Measurements from ENCODE around the gene RNASET2. TPM values are rescaled to one million over a fixed set of nuclear protein-coding genes. Genes with fewer than 3 reads are reported as not detected.
"Not testable (repeated sequence)": the region's sequence is repeated elsewhere in the genome, so short reads cannot be mapped to it uniquely, and the experiment has no call there.

RNASET2 gene
- total RNA-seq, 1 donor from 2014 or later, result 27.1 TPM

DNA sequence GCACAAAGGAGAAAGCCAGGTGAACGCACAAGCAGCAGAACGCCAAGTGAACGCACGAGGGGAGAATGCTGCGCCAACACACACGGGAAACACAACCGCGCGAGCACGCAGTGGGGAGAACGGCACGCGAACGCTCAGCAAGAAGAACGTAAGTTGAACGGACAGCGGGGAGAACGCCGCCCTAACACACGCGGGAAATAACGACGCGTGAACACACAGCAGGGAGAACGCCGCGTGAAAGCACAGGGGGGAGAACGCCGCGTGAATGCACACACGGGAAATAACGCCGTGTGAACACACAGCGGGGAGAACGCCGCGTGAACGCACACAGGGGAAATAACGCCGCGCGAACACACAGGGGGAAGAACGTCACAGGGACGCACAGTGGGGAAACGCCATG lies 54.7 kb downstream of the RNASET2 start:
- H3K27me3 Mint-ChIP-seq (ENCODE audit: low read depth), result peaks cover 29% of the 10 kb centered on the region
- peaks cover 11% of the 10 kb centered on the region for H3K4me1 Mint-ChIP-seq (ENCODE audit: low read depth)
- H3K27ac Mint-ChIP-seq (ENCODE audit: unreplicated experiment), result no peak overlapping the region
- DNase-seq (ENCODE audit: low spot score), result no peak
- no peak for TF ChIP-seq CTCF (IDR thresholded peaks at IDR 0.05)
- no peaks in the 10 kb centered on the region for H3K36me3 Mint-ChIP-seq (ENCODE audit: low read depth)
- H3K4me3 Mint-ChIP-seq (ENCODE audit: unreplicated experiment), result no peak overlapping the region
- no peaks in the 10 kb centered on the region for H3K9me3 Mint-ChIP-seq (ENCODE audit: low read depth)

DNA sequence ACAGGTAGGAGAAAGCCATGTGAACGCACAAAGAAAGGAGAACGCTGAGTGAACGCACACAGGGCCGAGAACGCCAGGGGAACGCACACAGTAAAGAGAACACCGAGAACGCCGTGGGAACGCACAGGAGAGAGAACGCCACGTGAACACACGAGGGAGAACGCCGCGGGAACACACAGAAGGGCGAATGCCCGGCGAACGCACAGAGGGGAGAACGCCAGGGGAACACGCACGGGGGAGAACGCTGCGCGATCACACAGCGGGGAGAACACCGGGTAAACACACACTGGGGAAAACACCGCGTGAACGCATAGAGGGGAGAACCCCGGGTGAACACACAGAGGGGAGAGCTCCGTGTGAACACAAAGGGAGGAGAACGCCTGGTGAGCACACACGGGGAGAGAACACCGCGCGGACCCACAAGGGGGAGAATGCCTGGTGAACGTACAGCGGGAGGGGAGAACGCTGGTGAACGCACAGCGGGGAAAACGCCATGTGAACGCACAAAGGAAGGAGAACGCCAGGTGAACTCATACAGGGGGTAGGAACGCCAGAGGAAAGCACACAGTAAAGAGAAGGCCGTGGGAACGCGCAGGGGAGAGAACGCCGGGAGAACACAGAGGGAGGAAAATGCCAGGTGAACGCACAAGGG lies 55.3 kb downstream of the RNASET2 start:
- Mint-ChIP-seq H3K4me1 (ENCODE audit: low read depth) (peaks cover 11% of the 10 kb centered on the region), H3K9me3 (ENCODE audit: low read depth) (no peaks in the 10 kb centered on the region), H3K27me3 (ENCODE audit: low read depth) (peaks cover 29% of the 10 kb centered on the region), H3K36me3 (ENCODE audit: low read depth) (no peaks in the 10 kb centered on the region), H3K4me3 (ENCODE audit: unreplicated experiment) (no peak overlapping the region), H3K27ac (ENCODE audit: unreplicated experiment) (no peak overlapping the region)
- TF ChIP-seq CTCF (IDR thresholded peaks at IDR 0.05), result no peak
- no peak for DNase-seq (ENCODE audit: low spot score)

DNA sequence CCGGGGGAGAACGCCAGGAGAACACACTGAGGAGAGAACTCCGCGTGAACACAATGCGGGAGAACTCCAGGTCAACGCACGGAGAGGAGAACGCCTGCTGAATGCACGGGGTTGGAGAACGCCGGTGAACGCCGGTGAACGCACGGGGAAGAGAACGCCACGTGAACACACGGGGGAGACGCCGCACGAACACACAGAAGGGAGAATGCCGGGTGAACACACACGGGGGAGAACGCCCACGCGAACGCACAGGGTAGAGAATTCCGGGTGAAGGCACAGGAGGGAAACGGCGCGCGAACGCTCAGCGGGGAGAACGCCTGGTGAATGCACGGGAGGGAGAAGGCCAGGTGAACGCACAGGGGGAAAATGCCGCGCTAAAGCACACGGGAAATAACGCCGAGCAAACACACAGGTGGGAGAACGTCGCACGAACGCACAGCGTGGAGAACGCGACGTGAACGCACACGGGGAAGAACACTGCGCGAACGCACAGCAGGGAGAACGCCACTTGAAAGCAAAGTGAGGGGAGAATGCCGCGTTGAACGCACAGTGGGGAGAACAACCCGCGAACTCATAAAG lies 56.1 kb downstream of the RNASET2 start:
- H3K9me3 Mint-ChIP-seq (ENCODE audit: low read depth), result no peaks in the 10 kb centered on the region
- no peak overlapping the region for H3K27ac Mint-ChIP-seq (ENCODE audit: unreplicated experiment)
- peaks cover 11% of the 10 kb centered on the region for H3K4me1 Mint-ChIP-seq (ENCODE audit: low read depth)
- no peaks in the 10 kb centered on the region for H3K36me3 Mint-ChIP-seq (ENCODE audit: low read depth)
- H3K4me3 Mint-ChIP-seq (ENCODE audit: unreplicated experiment), result no peak overlapping the region
- H3K27me3 Mint-ChIP-seq (ENCODE audit: low read depth), result peaks cover 28% of the 10 kb centered on the region
- TF ChIP-seq CTCF (IDR thresholded peaks at IDR 0.05), result no peak
- DNase-seq (ENCODE audit: low spot score), result no peak

DNA sequence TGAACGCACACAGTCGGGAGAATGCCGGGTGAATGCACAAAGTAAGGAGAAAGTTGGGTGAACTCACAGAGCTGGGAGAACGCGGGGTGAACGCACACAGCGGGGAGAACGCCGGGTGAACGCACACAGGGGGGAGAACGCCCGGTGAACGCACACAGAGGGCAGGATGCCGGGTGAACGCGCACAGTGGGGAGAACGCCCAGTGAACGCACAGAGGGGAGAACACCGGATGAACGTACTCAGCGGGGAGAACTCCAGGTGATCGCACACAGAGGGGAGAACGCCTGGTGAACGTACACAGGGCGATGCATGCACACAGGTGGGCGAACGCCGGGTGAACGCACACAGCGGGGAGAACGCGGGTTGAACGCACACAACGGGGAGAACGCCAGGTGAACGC lies 57.4 kb downstream of the RNASET2 start:
- Mint-ChIP-seq H3K27ac (ENCODE audit: unreplicated experiment) (no peak overlapping the region), H3K27me3 (ENCODE audit: low read depth) (peaks cover 16% of the 10 kb centered on the region), H3K4me1 (ENCODE audit: low read depth) (peaks cover 2% of the 10 kb centered on the region), H3K36me3 (ENCODE audit: low read depth) (no peaks in the 10 kb centered on the region), H3K4me3 (ENCODE audit: unreplicated experiment) (no peak overlapping the region), H3K9me3 (ENCODE audit: low read depth) (no peaks in the 10 kb centered on the region)
- no peak for TF ChIP-seq CTCF (IDR thresholded peaks at IDR 0.05)
- no peak for DNase-seq (ENCODE audit: low spot score)

DNA sequence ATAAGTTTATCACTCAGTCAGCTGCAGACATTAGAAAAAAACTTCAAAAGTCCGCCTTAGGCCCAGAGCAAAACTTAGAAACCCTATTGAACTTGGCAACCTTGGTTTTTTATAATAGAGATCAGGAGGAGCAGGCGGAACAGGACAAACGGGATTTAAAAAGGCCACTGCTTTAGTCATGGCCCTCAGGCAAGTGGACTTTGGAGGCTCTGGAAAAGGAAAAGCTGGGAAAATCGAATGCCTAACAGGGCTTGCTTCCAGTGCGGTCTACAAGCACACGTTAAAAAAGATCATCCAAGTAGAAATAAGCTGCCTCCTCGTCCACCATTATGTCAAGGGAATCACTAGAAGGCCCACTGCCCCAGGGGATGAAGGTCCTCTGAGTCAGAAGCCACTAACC lies 61.7 kb downstream of the RNASET2 start:
- H3K27me3 Mint-ChIP-seq (ENCODE audit: low read depth); H3K36me3 Mint-ChIP-seq (ENCODE audit: low read depth); H3K9me3 Mint-ChIP-seq (ENCODE audit: low read depth); H3K4me3 Mint-ChIP-seq (ENCODE audit: unreplicated experiment); H3K27ac Mint-ChIP-seq (ENCODE audit: unreplicated experiment); DNase-seq (ENCODE audit: low spot score); H3K4me1 Mint-ChIP-seq (ENCODE audit: low read depth): not testable (repeated sequence)

- not testable (repeated sequence) for H3K27ac Mint-ChIP-seq (ENCODE audit: unreplicated experiment); H3K4me3 Mint-ChIP-seq (ENCODE audit: unreplicated experiment); DNase-seq (ENCODE audit: low spot score); H3K4me1 Mint-ChIP-seq (ENCODE audit: low read depth); H3K27me3 Mint-ChIP-seq (ENCODE audit: low read depth); H3K36me3 Mint-ChIP-seq (ENCODE audit: low read depth)
- peaks cover 15% of the 10 kb centered on the region for H3K9me3 Mint-ChIP-seq (ENCODE audit: low read depth)
Observed at GRCh38 chr6:166892472-166892871, 63.9 kb downstream of the RNASET2 start.

GRCh38 chr6:166886773-166887172 lies 69.6 kb downstream of the RNASET2 start:
- peaks cover 13% of the 10 kb centered on the region for H3K27me3 Mint-ChIP-seq (ENCODE audit: low read depth)
- H3K27ac Mint-ChIP-seq (ENCODE audit: unreplicated experiment); H3K4me1 Mint-ChIP-seq (ENCODE audit: low read depth); H3K4me3 Mint-ChIP-seq (ENCODE audit: unreplicated experiment); DNase-seq (ENCODE audit: low spot score): not testable (repeated sequence)
- peaks cover 43% of the 10 kb centered on the region for H3K9me3 Mint-ChIP-seq (ENCODE audit: low read depth)
- peaks cover 14% of the 10 kb centered on the region for H3K36me3 Mint-ChIP-seq (ENCODE audit: low read depth)

DNA sequence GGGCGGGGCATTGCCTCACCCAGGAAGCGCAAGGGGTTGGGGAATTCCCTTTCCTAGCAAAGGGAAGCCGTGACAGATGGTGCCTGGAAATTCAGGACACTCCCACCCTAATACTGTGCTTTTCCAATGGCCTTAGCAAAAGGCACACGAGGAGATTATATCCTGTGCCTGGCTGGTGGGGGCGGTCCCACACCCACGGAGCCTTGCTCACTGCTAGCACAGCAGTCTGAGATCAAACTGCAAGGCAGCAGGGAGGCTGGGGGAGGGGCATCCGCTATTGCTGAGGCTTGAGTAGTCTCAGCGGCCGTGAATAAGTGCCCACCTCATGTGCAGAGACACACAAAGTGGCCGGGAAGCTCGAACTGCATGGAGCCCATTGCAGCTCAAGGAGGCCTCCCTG lies 71.4 kb downstream of the RNASET2 start:
- Mint-ChIP-seq H3K36me3 (ENCODE audit: low read depth) (peaks cover 14% of the 10 kb centered on the region), H3K27me3 (ENCODE audit: low read depth) (peaks cover 13% of the 10 kb centered on the region), H3K9me3 (ENCODE audit: low read depth) (peaks cover 43% of the 10 kb centered on the region)
- not testable (repeated sequence) for H3K4me3 Mint-ChIP-seq (ENCODE audit: unreplicated experiment); H3K4me1 Mint-ChIP-seq (ENCODE audit: low read depth); DNase-seq (ENCODE audit: low spot score); H3K27ac Mint-ChIP-seq (ENCODE audit: unreplicated experiment)

All from chondrocyte (in vitro differentiated cells).